Hepatocyte (in vitro differentiated cells): ENCODE results near the gene PHAF1. TPM values are rescaled to one million over a fixed set of nuclear protein-coding genes. Genes with fewer than 3 reads are reported as not detected.

Experiments used
- DNase-seq: peaks from one replicate; pipeline ENCODE4 v3.0.0-alpha.2; 2016; ENCODE audit warnings: low spot score
- H2AFZ ChIP-seq: fragments of 200-600 bp; sonication (generic); 2 replicates; pipeline ENCODE4 v1.6.0; 2016; ENCODE audit warnings: antibody characterized with exemption, mild to moderate bottlenecking
- H3K27ac ChIP-seq: fragments of 200-600 bp; sonication (generic); 2 replicates; pipeline ENCODE4 v1.5.1; 2016; ENCODE audit warnings: mild to moderate bottlenecking
- H3K27me3 ChIP-seq: fragments of 200-600 bp; sonication (generic); 2 replicates; pipeline ENCODE4 v1.6.1; 2016
- H3K36me3 ChIP-seq: fragments of 200-600 bp; sonication (generic); replicated peaks from 2 replicates; pipeline ENCODE4 v1.5.1; 2016; ENCODE audit warnings: low read depth; ENCODE audit not compliant: insufficient read depth
- H3K4me1 ChIP-seq: fragments of 200-600 bp; sonication (generic); 2 replicates; pipeline ENCODE4 v1.5.1; 2016; ENCODE audit warnings: mild to moderate bottlenecking, moderate library complexity; ENCODE audit not compliant: insufficient read depth
- H3K4me2 ChIP-seq: fragments of 200-600 bp; sonication (generic); 2 replicates; pipeline ENCODE4 v1.6.0; 2016
- H3K4me3 ChIP-seq: fragments of 200-600 bp; sonication (generic); 2 replicates; pipeline ENCODE4 v1.5.1; 2016; ENCODE audit warnings: mild to moderate bottlenecking
- H3K79me2 ChIP-seq: fragments of 200-600 bp; sonication (generic); 2 replicates; pipeline ENCODE4 v1.6.0; 2017; ENCODE audit warnings: mild to moderate bottlenecking
- H3K9me2 ChIP-seq: fragments of 200-600 bp; sonication (generic); replicated peaks from 2 replicates; pipeline ENCODE4 v1.6.0; 2017; ENCODE audit warnings: mild to moderate bottlenecking; ENCODE audit not compliant: insufficient read depth
- H3K9me3 ChIP-seq: fragments of 200-600 bp; sonication (generic); 2 replicates; pipeline ENCODE4 v1.5.1; 2016; ENCODE audit warnings: low read depth, mild to moderate bottlenecking
- H4K20me1 ChIP-seq: fragments of 200-600 bp; sonication (generic); 2 replicates; pipeline ENCODE4 v1.6.0; 2016; ENCODE audit warnings: mild to moderate bottlenecking; ENCODE audit not compliant: insufficient read depth, poor library complexity, severe bottlenecking
- EZH2 ChIP-seq: fragments of 200-600 bp; sonication (generic); IDR thresholded peaks from 2 replicates; pipeline ENCODE4 v1.6.1; 2016; ENCODE audit warnings: antibody characterized with exemption, mild to moderate bottlenecking, borderline replicate concordance
- EZH2phosphoT487 ChIP-seq: fragments of 200-600 bp; sonication (generic); IDR thresholded peaks from one replicate; pipeline ENCODE4 v1.6.1; 2018; ENCODE audit warnings: antibody characterized with exemption, mild to moderate bottlenecking, low read depth, moderate library complexity; ENCODE audit not compliant: unreplicated experiment, severe bottlenecking
- WGBS: methylation state at CpG from one replicate; pipeline ENCODE4 v1.1.6; 2016; ENCODE audit warnings: low lambda C conversion rate; ENCODE audit errors: missing lambda C conversion rate; 5-methylcytosine and 5-hydroxymethylcytosine counted together
- polyA plus RNA-seq: library from polyadenylated mRNA; unstranded; fragments of >200 nt; fragmentation: Nextera tagmentation; extraction: Ambion mirVana; gene quantifications from 2 replicates; pipeline ENCODE4 v1.2.1, GENCODE V29; 2016
- total RNA-seq: library from RNA; depleted of rRNA; stranded (reverse); fragments of >200 nt; gene quantifications from 2 replicates; pipeline ENCODE4 v1.2.3, GENCODE V29; 2014
- TF ChIP-seq, protein P1 (sequence below): fragments of 200-600 bp; sonication (generic); IDR thresholded peaks from 2 replicates; pipeline ENCODE4 v1.5.1; 2016; ENCODE audit warnings: antibody characterized with exemption, mild to moderate bottlenecking; ENCODE audit not compliant: poor library complexity

The PHAF1 gene
- total and polyA plus RNA-seq, 2 experiments from 2014 or later: 18.7 to 20.2 TPM

DNA sequence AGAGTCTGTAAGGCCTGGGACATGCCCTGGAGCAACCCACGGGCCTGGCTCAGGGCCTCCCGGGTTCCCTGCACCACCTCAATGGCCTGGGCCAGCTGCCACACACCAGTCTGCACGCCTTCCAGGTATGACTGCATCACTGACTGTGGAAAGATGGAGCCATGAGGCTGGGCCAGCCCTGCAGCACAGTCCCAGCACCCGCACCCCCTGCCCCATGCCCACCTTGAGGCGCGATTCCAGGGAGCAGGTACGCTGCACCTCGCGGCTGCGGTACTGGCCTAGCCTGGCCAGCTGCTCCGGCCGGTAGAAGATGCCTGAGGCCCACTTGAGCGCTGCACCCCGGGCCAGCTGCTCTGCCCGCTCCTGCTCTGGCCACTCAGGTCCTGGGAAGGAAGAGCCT, 79.1 kb downstream of the PHAF1 start:
- no peaks in the 10 kb centered on the region for H3K9me3 ChIP-seq
- no peak overlapping the region for H3K4me3 ChIP-seq
- no peaks in the 10 kb centered on the region for H3K36me3 ChIP-seq
- peaks cover 17% of the 10 kb centered on the region for H3K4me1 ChIP-seq
- no peak overlapping the region for H2AFZ ChIP-seq
- TF ChIP-seq EZH2phosphoT487 (no peak), EZH2 (no peak)
- TF ChIP-seq, protein P1, sequence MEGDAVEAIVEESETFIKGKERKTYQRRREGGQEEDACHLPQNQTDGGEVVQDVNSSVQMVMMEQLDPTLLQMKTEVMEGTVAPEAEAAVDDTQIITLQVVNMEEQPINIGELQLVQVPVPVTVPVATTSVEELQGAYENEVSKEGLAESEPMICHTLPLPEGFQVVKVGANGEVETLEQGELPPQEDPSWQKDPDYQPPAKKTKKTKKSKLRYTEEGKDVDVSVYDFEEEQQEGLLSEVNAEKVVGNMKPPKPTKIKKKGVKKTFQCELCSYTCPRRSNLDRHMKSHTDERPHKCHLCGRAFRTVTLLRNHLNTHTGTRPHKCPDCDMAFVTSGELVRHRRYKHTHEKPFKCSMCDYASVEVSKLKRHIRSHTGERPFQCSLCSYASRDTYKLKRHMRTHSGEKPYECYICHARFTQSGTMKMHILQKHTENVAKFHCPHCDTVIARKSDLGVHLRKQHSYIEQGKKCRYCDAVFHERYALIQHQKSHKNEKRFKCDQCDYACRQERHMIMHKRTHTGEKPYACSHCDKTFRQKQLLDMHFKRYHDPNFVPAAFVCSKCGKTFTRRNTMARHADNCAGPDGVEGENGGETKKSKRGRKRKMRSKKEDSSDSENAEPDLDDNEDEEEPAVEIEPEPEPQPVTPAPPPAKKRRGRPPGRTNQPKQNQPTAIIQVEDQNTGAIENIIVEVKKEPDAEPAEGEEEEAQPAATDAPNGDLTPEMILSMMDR: no peak
- H3K79me2 ChIP-seq: peaks cover 17% of the 10 kb centered on the region
- 89% methylated on average over 15 of the region's 15 CpGs for WGBS
- H4K20me1 ChIP-seq: no peaks in the 10 kb centered on the region
- no peaks in the 10 kb centered on the region for H3K27me3 ChIP-seq
- no peak overlapping the region for H3K27ac ChIP-seq
- no peak for DNase-seq
- H3K4me2 ChIP-seq: no peak overlapping the region
- no peaks in the 10 kb centered on the region for H3K9me2 ChIP-seq

DNA sequence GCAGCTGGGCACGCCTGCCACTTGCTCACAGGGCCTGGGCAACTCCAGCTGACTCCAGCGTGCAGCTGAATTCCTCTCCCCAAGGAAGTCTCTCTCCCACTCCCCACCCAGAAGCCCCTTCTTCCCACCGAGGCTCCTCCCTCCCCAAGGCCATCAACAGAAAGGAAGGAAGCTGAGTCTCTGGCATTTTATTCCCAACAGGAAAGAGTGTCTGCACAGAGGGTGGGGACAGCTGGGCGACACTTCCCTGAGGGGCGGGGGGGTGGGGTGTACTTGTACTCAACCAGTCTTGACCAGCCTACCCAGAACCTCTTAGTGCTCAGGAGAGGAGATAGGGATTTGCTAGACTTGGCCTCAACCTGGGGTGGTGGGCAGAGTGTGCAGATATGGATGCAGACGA, 80.3 kb downstream of the PHAF1 start, which contains the start of gene EXOC3L1:
EXOC3L1 (minus strand) TSS at position 96 of the 400 bp plus-strand sequence. CDS start 460 bp downstream, outside the sequence.
- no peaks in the 10 kb centered on the region for H3K36me3 ChIP-seq
- no peaks in the 10 kb centered on the region for H3K9me3 ChIP-seq
- no peak for DNase-seq
- no peak within 1 kb of the TSS for H3K27ac ChIP-seq
- 55% methylated on average over 6 of the region's 6 CpGs for WGBS
- H3K9me2 ChIP-seq: no peaks in the 10 kb centered on the region
- H3K27me3 ChIP-seq: no peaks in the 10 kb centered on the region
- H3K79me2 ChIP-seq: peaks cover 22% of the 10 kb centered on the region
- H4K20me1 ChIP-seq: no peaks in the 10 kb centered on the region
- no peak within 1 kb of the TSS for H2AFZ ChIP-seq
- no peak within 1 kb of the TSS for H3K4me3 ChIP-seq
- H3K4me1 ChIP-seq: peaks cover 12% of the 10 kb centered on the region
- H3K4me2 ChIP-seq: no peak within 1 kb of the TSS
- TF ChIP-seq EZH2: no peak
- TF ChIP-seq, protein P1: no peak
- TF ChIP-seq EZH2phosphoT487: no peak

DNA sequence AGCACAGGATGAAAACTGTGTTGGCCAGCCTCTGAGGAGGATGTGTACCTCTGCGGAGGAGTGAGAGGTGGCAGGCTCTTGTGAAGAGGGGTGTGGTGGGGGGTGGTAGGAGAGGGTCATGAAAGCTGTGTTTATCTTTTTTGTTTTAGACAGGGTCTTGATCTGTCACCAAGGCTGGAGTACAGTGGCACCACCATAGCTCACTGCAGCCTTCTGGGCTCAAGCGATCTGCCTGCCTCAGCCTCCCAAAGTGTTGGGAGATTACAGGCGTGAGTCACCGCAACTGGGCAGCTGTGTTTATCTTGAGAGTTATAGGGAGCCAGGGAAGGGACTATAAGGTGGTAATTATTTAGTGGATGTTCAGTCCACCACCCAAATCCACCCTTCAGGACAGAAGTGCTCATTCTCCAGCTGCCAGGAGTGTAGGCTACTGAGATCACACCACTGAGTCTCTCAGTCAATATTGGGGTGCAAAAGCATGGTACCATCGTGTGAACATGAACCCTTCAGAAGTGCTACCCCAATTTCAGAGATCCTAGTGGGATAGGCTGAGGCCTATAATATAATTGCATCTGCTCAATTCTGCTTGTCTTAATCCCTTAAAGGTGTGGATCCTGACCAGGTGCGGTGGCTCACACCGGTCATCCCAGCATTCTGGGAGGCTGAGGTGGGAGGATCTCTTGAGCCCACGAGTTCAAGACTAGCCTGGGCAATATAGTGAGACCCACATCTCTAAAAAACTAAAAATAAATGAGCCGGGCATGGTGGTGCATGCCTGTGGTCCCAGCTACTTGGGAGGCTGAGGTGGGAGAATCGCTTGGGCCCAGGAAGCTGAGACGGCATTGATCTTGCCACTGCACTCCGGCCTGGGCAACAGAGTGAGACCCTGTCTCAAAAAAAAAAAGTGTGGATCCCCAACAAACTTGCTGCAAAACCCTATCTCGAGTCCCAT, 81.0 kb downstream of the PHAF1 start:
- Histone ChIP-seq H3K79me2 (peaks cover 22% of the 10 kb centered on the region), H3K36me3 (no peaks in the 10 kb centered on the region), H3K9me3 (no peaks in the 10 kb centered on the region), H3K4me2 (no peak overlapping the region), H3K4me1 (peaks cover 10% of the 10 kb centered on the region), H3K27ac (no peak overlapping the region), H3K4me3 (no peak overlapping the region), H3K27me3 (no peaks in the 10 kb centered on the region), H3K9me2 (no peaks in the 10 kb centered on the region), H2AFZ (no peak overlapping the region), H4K20me1 (no peaks in the 10 kb centered on the region)
- TF ChIP-seq EZH2: no peak
- TF ChIP-seq, protein P1: no peak
- no peak for TF ChIP-seq EZH2phosphoT487
- WGBS: 81% methylated on average over 13 of the region's 13 CpGs
- no peak for DNase-seq
